Stimulated activated effector memory CD8-positive, alpha-beta T cell treated with anti-CD3 and anti-CD28 coated beads, Interleukin-12 subunit alpha, Interleukin-12 subunit beta, amount 100 ng/mL, for 72 hours (primary cell): ENCODE data around the gene GIGYF1.
A peak's percentile ranks its signal among the peaks of the same experiment; 100 is the strongest.

Experiments used
- ATAC-seq: fragments of 150-1000 bp; cut with Tn5 transposase; 2 replicates; pipeline ENCODE4 v1.10.0; 2021
- DNase-seq, 2 donors: peaks; one replicate each; pipeline ENCODE4 v3.0.0; 2021 to 2022; ENCODE audit warnings: low spot score in 2 of 2
- H3K27ac Mint-ChIP-seq: one replicate; pipeline ENCODE4 v1.8.0; 2022; ENCODE audit warnings: mild to moderate bottlenecking, mixed read lengths
- H3K36me3 Mint-ChIP-seq: one replicate; pipeline ENCODE4 v1.8.0; 2022; ENCODE audit warnings: mild to moderate bottlenecking, mixed read lengths
- H3K4me1 Mint-ChIP-seq: one replicate; pipeline ENCODE4 v1.8.0; 2022; ENCODE audit warnings: mixed read lengths
- H3K4me3 Mint-ChIP-seq: one replicate; pipeline ENCODE4 v1.8.0; 2022; ENCODE audit warnings: mild to moderate bottlenecking, mixed read lengths
- H3K9me3 Mint-ChIP-seq: one replicate; pipeline ENCODE4 v1.8.0; 2022; ENCODE audit warnings: mixed read lengths

Gene GIGYF1

DNA sequence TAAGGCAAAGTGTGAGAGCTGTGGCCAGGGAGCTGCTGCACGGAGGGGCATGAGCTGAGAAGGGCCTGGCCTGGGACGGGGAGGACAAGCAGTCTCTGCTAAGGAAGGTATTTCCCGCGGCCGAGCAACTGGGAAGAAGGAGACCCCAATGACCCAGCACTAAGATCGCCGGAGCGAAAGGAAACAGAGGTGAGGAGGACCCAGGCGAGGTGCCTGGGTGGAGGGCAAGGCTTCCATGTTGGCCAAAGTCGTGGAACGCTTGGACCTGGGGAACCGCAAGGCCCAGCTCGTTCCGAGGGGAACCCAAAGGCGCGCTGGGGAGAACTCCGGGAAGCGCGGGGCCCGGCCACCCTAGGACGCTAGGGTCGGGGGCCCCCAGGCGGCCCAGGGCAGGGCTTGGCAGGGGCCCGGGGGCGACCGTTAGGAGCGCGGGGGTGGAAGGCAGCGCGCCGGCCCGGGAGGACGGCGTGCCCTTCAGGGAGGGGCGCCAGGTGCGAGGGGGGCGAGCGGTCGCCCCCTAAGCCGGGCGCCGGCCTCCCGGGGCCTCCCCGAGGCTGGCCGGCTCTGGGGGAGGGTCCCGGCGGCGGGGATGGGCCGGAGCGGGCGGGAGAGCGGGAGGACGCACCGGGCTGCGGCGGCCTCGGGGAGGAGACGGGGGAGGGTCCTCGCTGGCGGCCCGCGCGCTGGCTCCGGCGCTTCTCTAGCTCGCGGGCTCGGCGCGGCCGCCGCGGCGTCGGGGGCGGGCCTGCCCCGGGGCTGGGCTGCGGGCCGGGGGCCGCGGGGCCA is 545 bp downstream of the GIGYF1 start:
- Mint-ChIP-seq H3K27ac (peak overlapping the region; percentile 96), H3K9me3 (no peaks in the 10 kb centered on the region), H3K4me3 (peak overlapping the region; percentile 88), H3K4me1 (peaks cover 48% of the 10 kb centered on the region), H3K36me3 (peaks cover 42% of the 10 kb centered on the region)
- ATAC-seq (peak; percentile 60), DNase-seq (peak in 1 of 2 donors; percentile 58)

DNA sequence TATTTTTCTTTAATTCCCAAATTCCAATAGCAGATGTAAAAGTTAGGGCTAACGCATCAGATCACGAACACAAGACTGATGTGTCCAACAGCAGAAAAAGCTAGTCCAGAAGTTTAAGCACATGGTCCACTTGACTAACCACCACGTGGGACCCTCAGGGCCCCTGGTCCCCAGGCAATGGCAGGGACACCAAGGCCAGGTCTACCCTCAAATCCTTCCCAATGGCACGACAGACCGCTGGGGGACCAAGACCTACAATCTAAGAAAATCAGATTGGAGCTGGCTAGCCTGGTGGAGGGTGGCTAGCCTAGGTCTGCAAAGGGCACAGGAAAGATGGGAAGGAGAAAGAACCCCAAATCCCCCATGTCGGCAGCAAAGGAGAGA is 1.5 kb downstream of the GIGYF1 start:
- peak overlapping the region; percentile 88 for H3K4me3 Mint-ChIP-seq
- peak overlapping the region; percentile 96 for H3K27ac Mint-ChIP-seq
- ATAC-seq, result no peak
- peaks cover 52% of the 10 kb centered on the region for H3K36me3 Mint-ChIP-seq
- peaks cover 57% of the 10 kb centered on the region for H3K4me1 Mint-ChIP-seq
- no peaks in the 10 kb centered on the region for H3K9me3 Mint-ChIP-seq
- no peak for DNase-seq

DNA sequence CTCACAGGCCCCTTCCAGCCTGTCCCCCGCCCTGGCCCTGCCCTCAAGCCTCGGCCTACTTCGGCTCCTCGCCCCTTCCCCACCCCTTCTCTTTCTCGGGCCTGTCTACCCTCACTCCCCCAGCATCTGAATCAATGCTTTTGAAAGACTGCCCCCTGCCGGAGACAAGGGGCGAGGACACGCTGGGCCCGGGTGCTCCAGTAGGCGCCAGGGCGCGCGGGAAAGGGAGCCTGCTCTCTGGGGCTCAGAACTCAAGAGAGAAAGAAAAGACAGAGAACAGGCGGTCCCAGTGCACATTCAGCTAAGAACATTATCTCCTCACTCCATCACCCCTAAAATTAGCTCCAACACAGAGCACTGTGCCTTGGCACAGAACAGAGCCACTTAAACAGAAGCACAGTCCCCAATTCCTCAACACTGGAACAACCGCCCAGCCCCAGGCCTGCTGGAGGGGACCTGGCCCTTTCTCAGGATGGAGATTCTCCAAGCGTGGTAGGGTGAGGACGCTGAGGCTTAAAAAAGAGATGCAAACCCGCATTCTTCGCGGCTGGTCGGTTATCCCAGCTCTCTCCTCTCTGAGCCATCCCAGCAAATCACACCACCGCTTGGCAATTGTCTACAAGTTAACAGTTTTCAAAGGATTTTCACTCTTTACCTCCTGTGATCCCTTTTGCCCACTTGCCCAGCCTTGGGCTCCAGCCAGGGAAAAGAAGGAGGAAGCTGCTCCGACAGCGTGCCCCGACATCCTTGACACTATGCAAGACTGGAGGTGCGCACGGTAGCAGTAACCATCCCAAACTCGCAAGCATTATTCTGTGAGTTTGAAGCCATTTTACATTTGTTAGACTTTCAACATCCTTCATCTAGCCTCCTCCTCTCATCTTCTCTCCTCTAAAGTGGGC is 2.1 kb downstream of the GIGYF1 start:
- H3K36me3 Mint-ChIP-seq, result peaks cover 58% of the 10 kb centered on the region
- peak overlapping the region; percentile 88 for H3K4me3 Mint-ChIP-seq

DNA sequence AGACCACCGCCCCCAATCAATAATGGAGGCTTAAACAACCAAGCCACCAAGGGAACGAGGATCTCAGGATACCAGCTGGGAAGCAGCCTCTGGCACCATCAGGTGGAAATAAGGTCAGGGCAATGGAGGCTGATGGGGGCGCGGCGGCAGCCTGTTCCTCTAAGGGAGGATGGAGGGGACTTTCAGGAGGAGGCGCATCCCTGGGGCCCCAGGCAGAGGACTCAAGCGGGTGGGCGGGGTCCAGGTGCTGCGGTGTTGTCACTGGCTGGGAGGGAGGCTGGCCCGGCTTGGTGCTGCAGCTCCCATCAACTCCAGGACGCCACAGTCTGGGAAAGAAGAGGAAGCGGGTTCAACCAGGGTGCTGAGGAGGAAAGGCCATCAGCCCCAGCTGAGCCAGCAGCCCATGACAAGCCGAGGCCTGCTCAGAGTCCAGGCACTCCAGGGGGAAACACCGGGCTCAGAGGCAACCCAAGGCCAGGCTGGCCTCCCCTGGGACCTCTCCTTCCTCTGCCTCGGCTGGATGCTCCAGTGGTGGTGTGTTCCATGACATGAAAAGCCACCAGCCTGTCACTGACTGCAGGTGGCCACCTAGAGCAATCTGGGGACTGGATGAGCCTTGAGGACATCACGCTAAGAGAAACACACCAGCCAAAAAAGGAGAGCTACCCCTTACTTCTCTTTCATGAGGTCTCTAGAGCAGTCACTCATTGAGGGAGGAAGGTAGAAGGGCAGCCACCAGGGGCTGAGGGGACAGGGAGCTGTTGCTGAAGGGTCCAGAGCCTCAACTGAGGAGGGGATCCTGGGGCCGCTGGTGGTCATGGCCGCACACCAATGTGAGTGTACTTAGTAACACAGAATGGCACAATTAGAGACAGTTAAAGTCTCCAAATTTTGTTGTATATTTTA is 4.6 kb downstream of the GIGYF1 start:
- Mint-ChIP-seq H3K4me3 (no peak overlapping the region), H3K27ac (peak overlapping the region; percentile 82), H3K4me1 (peaks cover 44% of the 10 kb centered on the region), H3K36me3 (peaks cover 75% of the 10 kb centered on the region), H3K9me3 (no peaks in the 10 kb centered on the region)
- ATAC-seq (no peak), DNase-seq (no peak)

More for the DNA sequence above, 2.1 kb downstream of the GIGYF1 start:
- Mint-ChIP-seq H3K27ac (peak overlapping the region; percentile 96), H3K4me1 (peaks cover 57% of the 10 kb centered on the region), H3K9me3 (no peaks in the 10 kb centered on the region)
- DNase-seq (peak; percentile 84 to 91), ATAC-seq (peak; percentile 80)

DNA sequence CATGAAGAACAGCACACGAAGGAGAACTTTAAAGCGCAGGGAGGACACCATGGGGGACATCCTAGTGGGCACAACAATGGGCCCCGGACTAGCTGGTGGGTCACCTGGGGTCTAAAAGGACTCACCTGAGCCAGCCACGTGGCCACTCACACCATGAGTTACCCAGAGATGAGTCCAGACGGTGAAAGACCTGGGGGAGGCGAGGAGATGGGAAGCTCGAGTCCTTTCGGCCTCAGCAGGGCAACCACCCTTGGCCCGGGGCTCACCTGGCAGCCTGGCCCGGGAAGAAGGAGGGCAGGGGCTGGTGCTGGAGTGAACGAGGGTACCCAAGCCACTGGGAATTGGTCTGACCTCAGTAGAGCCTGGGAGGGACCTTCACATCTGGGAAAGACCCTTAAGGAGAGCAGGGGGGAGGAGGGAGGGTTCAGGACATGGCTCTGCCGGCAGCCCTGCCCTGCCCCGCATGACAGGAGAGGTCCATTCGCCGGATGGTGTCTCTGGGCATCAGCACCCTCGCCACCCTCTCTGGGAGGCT is 5.7 kb downstream of the GIGYF1 start:
- H3K4me3 Mint-ChIP-seq, result no peak overlapping the region
- peaks cover 77% of the 10 kb centered on the region for H3K36me3 Mint-ChIP-seq
- ATAC-seq (no peak), DNase-seq (no peak)
- no peaks in the 10 kb centered on the region for H3K9me3 Mint-ChIP-seq
- peak overlapping the region; percentile 82 for H3K27ac Mint-ChIP-seq
- peaks cover 46% of the 10 kb centered on the region for H3K4me1 Mint-ChIP-seq

DNA sequence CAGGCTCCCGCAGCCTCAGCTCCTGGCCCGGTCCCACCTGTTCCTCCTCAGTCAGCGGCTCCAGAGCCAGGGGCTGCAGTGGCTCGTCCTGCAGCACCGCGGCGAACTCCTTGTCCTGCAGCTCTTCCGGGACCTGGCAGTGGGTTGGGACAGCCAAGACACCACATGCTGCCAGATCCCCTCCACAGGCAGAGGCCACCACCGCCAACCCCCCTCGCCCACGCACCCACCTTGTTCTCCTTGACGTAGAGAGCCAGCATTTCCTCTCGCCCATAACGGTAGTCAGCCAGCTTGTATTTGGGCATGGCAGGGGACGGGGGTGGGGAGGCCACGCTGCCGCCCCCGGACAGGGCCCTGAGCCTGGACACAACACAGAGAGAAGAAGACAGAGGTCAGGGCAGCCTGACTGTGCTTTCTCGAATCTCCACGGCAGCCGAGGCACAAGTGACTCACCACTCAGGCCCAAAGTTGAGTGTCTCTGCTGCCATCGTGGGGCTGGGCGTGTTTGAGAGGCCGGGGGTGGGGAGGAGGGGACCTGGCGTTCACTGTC is 6.2 kb downstream of the GIGYF1 start:
- peaks cover 77% of the 10 kb centered on the region for H3K36me3 Mint-ChIP-seq
- peaks cover 43% of the 10 kb centered on the region for H3K4me1 Mint-ChIP-seq
- H3K4me3 Mint-ChIP-seq, result no peak overlapping the region
- peak overlapping the region; percentile 82 for H3K27ac Mint-ChIP-seq
- DNase-seq, result no peak
- no peaks in the 10 kb centered on the region for H3K9me3 Mint-ChIP-seq
- no peak for ATAC-seq

DNA sequence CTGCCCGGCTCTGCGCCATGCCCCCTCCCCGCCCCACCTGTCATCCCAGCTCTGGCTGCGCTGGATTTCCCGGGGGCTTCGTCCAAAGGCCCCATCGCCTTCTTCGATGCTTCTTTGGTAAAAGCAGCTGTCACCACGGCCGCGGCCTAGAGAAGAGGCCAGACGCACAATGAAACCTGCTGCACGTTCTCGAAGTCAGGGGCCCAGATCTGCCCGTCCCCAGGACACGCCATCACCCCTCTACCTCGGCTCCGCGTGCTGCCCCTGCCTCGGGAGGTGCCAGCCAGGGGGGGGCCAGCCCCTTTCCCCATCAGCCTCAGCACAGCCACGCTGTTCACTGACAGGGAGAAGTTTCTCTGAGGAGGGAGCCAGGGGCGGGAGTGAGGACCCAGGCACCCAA is 6.8 kb downstream of the GIGYF1 start:
- peaks cover 75% of the 10 kb centered on the region for H3K36me3 Mint-ChIP-seq
- DNase-seq (no peak), ATAC-seq (no peak)
- H3K9me3 Mint-ChIP-seq, result no peaks in the 10 kb centered on the region
- H3K4me1 Mint-ChIP-seq, result peaks cover 38% of the 10 kb centered on the region
- no peak overlapping the region for H3K4me3 Mint-ChIP-seq
- H3K27ac Mint-ChIP-seq, result peak overlapping the region; percentile 70

DNA sequence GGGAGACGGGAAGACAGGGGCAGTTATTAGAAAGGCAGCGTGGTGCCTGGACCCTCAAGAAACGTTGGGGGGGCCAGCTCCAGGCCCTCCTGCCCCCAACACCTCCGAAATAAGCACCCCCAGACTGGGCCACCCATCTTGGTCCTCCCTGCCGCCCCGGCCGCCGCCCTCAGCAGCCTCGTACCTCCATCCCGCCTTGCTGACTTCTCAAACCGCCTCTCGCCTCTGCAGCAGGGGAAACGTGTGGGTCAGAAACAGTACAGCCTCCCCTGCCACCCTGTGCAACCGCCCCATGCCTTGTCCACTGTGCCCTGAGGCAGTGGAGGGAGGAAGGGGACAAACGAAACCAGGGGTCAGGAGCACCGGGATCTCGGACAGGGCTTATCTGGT is 7.2 kb downstream of the GIGYF1 start:
- H3K4me1 Mint-ChIP-seq, result peaks cover 36% of the 10 kb centered on the region
- H3K4me3 Mint-ChIP-seq, result no peak overlapping the region
- DNase-seq, result no peak
- no peaks in the 10 kb centered on the region for H3K9me3 Mint-ChIP-seq
- ATAC-seq, result no peak
- peak overlapping the region; percentile 70 for H3K27ac Mint-ChIP-seq
- H3K36me3 Mint-ChIP-seq, result peaks cover 75% of the 10 kb centered on the region

DNA sequence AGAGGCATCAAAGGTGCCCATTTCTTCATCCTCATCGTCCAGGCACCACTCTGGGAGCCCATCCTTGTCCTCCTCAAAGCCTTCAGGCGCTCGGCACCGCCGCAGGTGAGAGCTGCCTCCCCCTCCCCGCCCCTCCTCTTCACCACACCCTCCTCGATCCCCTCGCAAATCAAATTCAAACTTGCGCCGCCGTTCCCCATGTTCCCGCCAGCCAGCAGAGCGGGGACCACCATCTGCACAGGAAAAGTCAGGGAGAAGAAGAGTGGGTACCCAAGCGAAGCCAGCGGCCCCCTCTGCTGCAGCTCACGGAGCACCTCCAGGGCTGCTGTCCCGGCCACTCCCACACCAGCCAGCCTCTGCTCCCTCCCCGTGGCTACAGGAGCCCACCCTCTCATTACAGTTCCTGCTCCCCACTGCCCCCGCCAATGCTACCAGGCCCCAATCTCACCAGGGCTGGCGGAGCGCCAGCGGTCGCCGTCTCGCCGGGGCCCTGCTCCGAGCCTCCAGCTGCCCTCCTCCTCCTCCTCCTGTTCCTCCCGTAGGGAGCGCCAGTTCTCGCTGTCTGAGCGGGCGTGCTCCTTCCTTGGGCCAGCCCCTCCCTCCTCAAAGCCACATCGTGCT is 7.7 kb downstream of the GIGYF1 start:
- H3K4me3 Mint-ChIP-seq, result no peak overlapping the region
- H3K4me1 Mint-ChIP-seq, result peaks cover 35% of the 10 kb centered on the region
- no peaks in the 10 kb centered on the region for H3K9me3 Mint-ChIP-seq
- H3K36me3 Mint-ChIP-seq, result peaks cover 75% of the 10 kb centered on the region
- ATAC-seq (no peak), DNase-seq (no peak)
- peak overlapping the region; percentile 70 for H3K27ac Mint-ChIP-seq

DNA sequence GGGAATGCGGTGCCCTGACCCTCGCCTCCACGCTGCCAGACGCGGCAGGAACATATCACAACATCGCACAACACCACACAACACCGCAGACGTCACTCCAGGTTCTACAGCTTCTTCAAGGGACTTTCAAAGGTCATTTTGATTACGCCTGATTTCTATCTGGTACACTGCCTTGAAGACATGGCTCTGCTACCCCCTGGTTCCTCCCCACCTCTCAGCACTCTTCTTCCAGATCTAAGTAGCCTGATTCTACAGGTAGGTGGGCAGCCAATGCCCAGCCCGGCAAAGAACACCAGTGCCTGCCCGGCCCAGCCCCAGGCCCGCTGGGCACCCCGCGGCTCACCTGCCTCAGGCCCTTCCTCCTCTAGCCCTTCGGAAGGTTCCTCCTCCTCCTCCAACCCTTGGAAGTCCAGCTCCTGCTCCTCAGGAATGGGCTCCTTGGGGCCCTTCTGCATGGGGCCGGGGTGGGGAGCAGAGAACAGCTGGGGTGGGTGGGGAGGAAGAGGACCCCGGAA is 8.4 kb downstream of the GIGYF1 start:
- Mint-ChIP-seq H3K9me3 (no peaks in the 10 kb centered on the region), H3K4me3 (no peak overlapping the region), H3K4me1 (peaks cover 35% of the 10 kb centered on the region), H3K27ac (no peak overlapping the region), H3K36me3 (peaks cover 81% of the 10 kb centered on the region)
- DNase-seq, result no peak
- ATAC-seq, result no peak

DNA sequence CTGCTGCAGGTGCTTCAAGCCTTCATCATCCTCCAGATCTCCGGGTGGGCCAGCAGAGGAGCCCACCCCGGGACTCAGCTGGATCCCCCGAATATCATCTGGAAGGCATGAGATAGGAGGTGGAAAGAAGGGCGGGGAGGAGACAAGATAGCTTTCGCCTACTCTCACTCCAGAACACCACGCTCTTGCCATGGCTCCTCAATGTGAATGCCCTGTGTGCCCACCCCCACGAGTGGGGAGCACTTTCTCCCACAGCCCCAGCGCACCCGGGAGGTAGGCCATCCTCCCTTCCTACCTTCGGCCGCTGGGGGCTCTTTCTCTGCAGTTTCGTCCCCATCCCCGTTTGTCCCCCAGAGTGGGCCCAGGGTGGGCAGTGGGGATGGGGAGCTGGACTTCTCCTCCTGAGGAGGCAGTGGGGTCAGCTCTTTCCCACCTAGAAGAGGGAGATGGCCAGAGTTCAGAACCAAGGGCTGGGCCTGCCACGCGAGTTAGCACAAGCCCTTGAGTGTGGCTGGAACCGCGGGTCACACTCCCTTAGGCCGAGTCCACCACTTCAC is 8.9 kb downstream of the GIGYF1 start:
- Mint-ChIP-seq H3K4me3 (no peak overlapping the region), H3K27ac (no peak overlapping the region), H3K4me1 (peaks cover 40% of the 10 kb centered on the region), H3K9me3 (no peaks in the 10 kb centered on the region), H3K36me3 (peaks cover 87% of the 10 kb centered on the region)
- DNase-seq, result no peak
- ATAC-seq, result no peak

DNA sequence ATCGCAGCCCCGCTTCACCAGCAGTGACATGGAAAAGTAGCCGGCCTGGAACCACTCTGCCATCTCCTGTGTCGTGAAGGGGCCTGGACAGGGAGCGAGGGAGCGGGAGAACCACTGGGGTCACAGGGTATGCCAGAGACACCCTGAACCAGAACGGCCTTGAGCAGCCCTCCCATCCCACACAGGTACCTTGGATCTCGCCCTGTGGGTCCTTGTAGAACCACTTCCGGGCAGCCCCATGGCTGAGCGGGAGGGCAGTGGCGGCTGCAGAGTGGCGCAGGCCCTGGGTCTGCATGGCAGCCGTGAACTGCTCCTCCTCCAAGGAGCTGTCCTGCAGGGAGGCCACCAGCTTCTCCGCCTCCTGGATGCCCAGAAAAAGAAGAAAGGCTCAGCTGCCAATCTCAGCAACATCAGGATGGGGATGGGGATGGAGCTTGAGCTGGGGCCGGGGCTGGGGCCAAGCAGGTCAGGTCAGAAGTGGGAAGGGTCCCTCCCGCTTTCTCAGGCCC is 9.5 kb downstream of the GIGYF1 start:
- no peak for DNase-seq
- Mint-ChIP-seq H3K36me3 (peaks cover 88% of the 10 kb centered on the region), H3K27ac (no peak overlapping the region), H3K4me3 (no peak overlapping the region), H3K9me3 (no peaks in the 10 kb centered on the region), H3K4me1 (peaks cover 42% of the 10 kb centered on the region)
- ATAC-seq, result no peak

DNA sequence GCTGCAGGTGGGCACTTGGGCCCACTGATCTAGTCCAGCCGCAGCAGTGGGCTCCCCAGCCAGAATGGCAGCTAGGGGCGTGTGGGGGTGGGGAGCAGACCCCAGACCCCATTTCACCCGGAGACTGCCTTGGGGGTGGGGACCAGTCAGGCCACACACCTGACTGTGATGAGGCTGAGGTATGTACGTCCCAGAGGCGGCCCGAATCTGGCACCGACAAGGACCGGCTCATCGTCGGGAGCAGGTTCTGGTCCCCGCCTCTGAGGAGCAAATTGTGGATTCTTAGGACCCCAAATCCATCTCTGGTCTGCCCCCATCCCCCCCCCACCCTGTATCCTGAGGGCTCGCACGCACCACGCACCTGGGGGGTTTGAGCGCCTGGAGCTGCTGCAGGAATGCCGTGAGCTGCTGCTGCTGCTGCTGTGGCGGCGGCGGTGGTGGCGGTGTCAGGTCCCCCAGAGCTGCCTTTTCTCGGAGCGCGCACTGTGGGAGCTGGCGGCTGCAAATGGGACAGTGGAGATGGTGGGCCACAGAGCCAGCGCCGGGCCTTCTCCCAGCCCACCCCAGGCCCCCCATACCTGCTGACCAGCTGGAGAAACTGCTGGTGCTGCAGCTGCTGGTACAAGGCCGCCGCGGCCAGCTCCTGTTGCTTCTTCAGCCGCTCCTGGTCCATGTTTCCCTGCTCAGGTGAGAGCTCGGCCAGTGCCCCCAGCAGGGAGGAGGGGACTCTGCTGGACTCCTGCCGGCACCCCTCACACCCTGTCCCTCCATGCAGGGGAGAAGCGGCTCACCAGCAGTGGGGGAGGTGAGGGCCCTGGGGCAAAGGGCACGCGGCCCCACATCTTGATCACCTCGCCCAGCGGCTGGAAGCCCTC is 10.2 kb downstream of the GIGYF1 start:
- Mint-ChIP-seq H3K4me1 (peaks cover 42% of the 10 kb centered on the region), H3K9me3 (no peaks in the 10 kb centered on the region), H3K27ac (no peak overlapping the region), H3K36me3 (peaks cover 88% of the 10 kb centered on the region), H3K4me3 (no peak overlapping the region)
- DNase-seq (no peak), ATAC-seq (no peak)
